GM12878 (cell line): ENCODE measurements around the gene SLC19A1. TPM values are rescaled to one million over a fixed set of nuclear protein-coding genes. Genes with fewer than 3 reads are reported as not detected.

Source experiments
- ATAC-seq: fragments of 200-7000 bp; cut with Tn5 transposase; 3 replicates; pipeline ENCODE4 v1.9.1; 2020; ENCODE audit warnings: mild to moderate bottlenecking, moderate library complexity
- BruUV-seq: library from RNA; stranded (reverse); fragments of 400-500 nt; replicated peaks from 2 replicates; lab custom pipeline; 2021; lab: Mats Ljungman, UMichigan
- CTCF ChIA-PET: fragments of 300-600 bp; sonication (Branson Sonifier 250); formaldehyde crosslinking; extraction: SDS; loops from one replicate; lab custom pipeline; 2021; ENCODE audit warnings: inconsistent platforms; lab: Yijun Ruan, JAX
- POLR2A ChIA-PET: fragments of 350-600 bp; formaldehyde crosslinking; extraction: SDS; loops from one replicate; lab custom pipeline; 2021; ENCODE audit warnings: inconsistent platforms; lab: Charles Lee
- RAD21 ChIA-PET: fragments of 300-600 bp; sonication (Branson Sonifier 250); formaldehyde crosslinking; loops from one replicate; lab custom pipeline; 2023; ENCODE audit warnings: antibody characterized with exemption; ENCODE audit not compliant: unreplicated experiment; lab: Charles Lee
- SMC1A ChIA-PET: fragments of 300-600 bp; sonication (Branson Sonifier 250); formaldehyde crosslinking; loops from one replicate; lab custom pipeline; 2023; ENCODE audit not compliant: unreplicated experiment, uncharacterized antibody; lab: Charles Lee
- DNase-seq: peaks from one replicate; pipeline ENCODE4 v3.0.0-alpha.2; 2011; ENCODE audit warnings: low read depth, low spot score
- FAIRE-seq: peaks from 3 replicates; lab custom pipeline; 2011; peaks lifted over from hg19 to GRCh38; lab: Jason Lieb, UNC
- H2AFZ ChIP-seq: 2 replicates; pipeline ENCODE4 v1.6.0; 2011; ENCODE audit warnings: low read depth, low read length, control low read depth; ENCODE audit not compliant: control insufficient read depth
- H3K27ac ChIP-seq: 2 replicates; pipeline ENCODE4 v1.5.1; 2011; ENCODE audit warnings: control low read depth; ENCODE audit not compliant: control insufficient read depth, insufficient read depth
- H3K27me3 ChIP-seq, 2 experiments: replicated peaks in 1 of 2; 2 replicates each; pipeline versions ENCODE4 v1.6.0 to v1.6.1; 2011; ENCODE audit warnings: low read length in 1 of 2; ENCODE audit not compliant: control insufficient read depth in 2 of 2, insufficient read depth in 2 of 2
- H3K36me3 ChIP-seq, 2 experiments: 2 replicates each; pipeline ENCODE4 v1.5.1; 2011; ENCODE audit warnings: low read length in 1 of 2; ENCODE audit not compliant: control insufficient read depth in 2 of 2, insufficient read depth in 2 of 2
- H3K4me1 ChIP-seq: 2 replicates; pipeline ENCODE4 v1.6.1; 2011; ENCODE audit warnings: mild to moderate bottlenecking, low read length, moderate library complexity, mixed read lengths; ENCODE audit not compliant: control insufficient read depth, insufficient read depth
- H3K4me2 ChIP-seq: 2 replicates; pipeline ENCODE4 v1.6.0; 2011; ENCODE audit warnings: control low read depth; ENCODE audit not compliant: control insufficient read depth, insufficient read depth
- H3K4me3 ChIP-seq: fragments of 200-600 bp; sonication (generic); 2 replicates; pipeline ENCODE4 v1.5.1; 2016
- H3K79me2 ChIP-seq: 2 replicates; pipeline ENCODE4 v1.6.0; 2011; ENCODE audit warnings: low read length; ENCODE audit not compliant: control insufficient read depth, insufficient read depth
- H3K9ac ChIP-seq: 2 replicates; pipeline ENCODE4 v1.8.0; 2011; ENCODE audit warnings: low read length, control low read depth, mixed read lengths; ENCODE audit not compliant: control insufficient read depth, insufficient read depth
- H3K9me3 ChIP-seq: replicated peaks from 3 replicates; pipeline ENCODE4 v1.5.1; 2011; ENCODE audit warnings: mild to moderate bottlenecking, low read length; ENCODE audit not compliant: control insufficient read depth, insufficient read depth
- H4K20me1 ChIP-seq: 2 replicates; pipeline ENCODE4 v1.6.0; 2011; ENCODE audit not compliant: control insufficient read depth, insufficient read depth
- CHD4 ChIP-seq: fragments of 200-600 bp; sonication (generic); IDR thresholded peaks from 2 replicates; pipeline ENCODE4 v1.6.1; 2016; ENCODE audit warnings: mild to moderate bottlenecking
- KDM1A ChIP-seq: fragments of 200-600 bp; sonication (generic); IDR thresholded peaks from 2 replicates; pipeline ENCODE4 v1.6.1; 2016; ENCODE audit warnings: borderline replicate concordance
- PAX8 ChIP-seq: fragments of 450-650 bp; IDR thresholded peaks from 2 replicates; pipeline ENCODE4 v1.6.1; 2017; ENCODE audit warnings: mild to moderate bottlenecking, moderate library complexity
- RAD21 ChIP-seq: IDR thresholded peaks from 2 replicates; pipeline ENCODE4 v1.6.1; 2011; ENCODE audit warnings: mild to moderate bottlenecking, low read depth, low read length, moderate library complexity; ENCODE audit not compliant: insufficient read depth
- SMAD1 ChIP-seq: fragments of 450-650 bp; IDR thresholded peaks from 2 replicates; pipeline ENCODE4 v1.6.1; 2018; ENCODE audit warnings: mild to moderate bottlenecking, low read depth; ENCODE audit not compliant: partially characterized antibody
- SPI1 ChIP-seq: IDR thresholded peaks from 2 replicates; pipeline ENCODE4 v1.6.1; 2011; ENCODE audit warnings: low read depth, mild to moderate bottlenecking, low read length, moderate library complexity, borderline replicate concordance; ENCODE audit not compliant: insufficient read depth
- WGBS: methylation state at CpG from one replicate; pipeline ENCODE4 v1.1.6; 2016; ENCODE audit warnings: low lambda C conversion rate; ENCODE audit not compliant: insufficient replicate concordance, insufficient coverage; ENCODE audit errors: missing lambda C conversion rate; 5-methylcytosine and 5-hydroxymethylcytosine counted together
- in situ Hi-C: fragments of 300-500 bp; cut with MboI; formaldehyde crosslinking; loops from 9 replicates; pipeline ENCODE4 v1.14.3; 2018; ENCODE audit warnings: mixed read lengths
- intact Hi-C: fragments of 100-400 bp; cut with micrococcal nuclease; formaldehyde crosslinking; loops from one replicate; pipeline ENCODE4 v1.14.2; 2022; ENCODE audit not compliant: unreplicated experiment
- polyA plus RNA-seq, 11 experiments: library from polyadenylated mRNA; depleted of rRNA in 4 of 11; unstranded in 6 of 11; stranded (reverse) in 5 of 11; fragments of >200 nt; fragmentation: Nextera tagmentation in 4 of 11; fragmentation: Illumina TruSeq in 1 of 11; extraction: Ambion mirVana in 4 of 11; extraction: Trizol in 1 of 11; gene quantifications; 1 replicate in 1 of 11; 2 replicates in 10 of 11; pipeline versions ENCODE4 v1.2.1 to v1.2.3, GENCODE V29; 2011 to 2016; ENCODE audit warnings: inconsistent platforms in 2 of 11, missing spikeins in 2 of 11, low read depth in 1 of 11
- total RNA-seq, 4 experiments: library from RNA; depleted of rRNA in 3 of 4; stranded (reverse); fragments of >200 nt in 3 of 4; fragmentation: Illumina TruSeq in 1 of 4; extraction: Trizol in 1 of 4; gene quantifications; 2 replicates each; pipeline versions ENCODE4 v1.2.1 to v1.2.3, GENCODE V29; 2013 to 2021
- TF ChIP-seq, protein P1 (sequence below): fragments of 450-650 bp; IDR thresholded peaks from 2 replicates; pipeline ENCODE4 v1.6.1; 2018; ENCODE audit warnings: mild to moderate bottlenecking, low read depth, moderate library complexity; ENCODE audit not compliant: partially characterized antibody

The SLC19A1 gene
- total and polyA plus RNA-seq, 10 of the 15 experiments (the other 5 are each of a cell fraction or from before 2014, with no cell fraction given) = 0.42 to 49.7 (median 12.2) TPM

DNA sequence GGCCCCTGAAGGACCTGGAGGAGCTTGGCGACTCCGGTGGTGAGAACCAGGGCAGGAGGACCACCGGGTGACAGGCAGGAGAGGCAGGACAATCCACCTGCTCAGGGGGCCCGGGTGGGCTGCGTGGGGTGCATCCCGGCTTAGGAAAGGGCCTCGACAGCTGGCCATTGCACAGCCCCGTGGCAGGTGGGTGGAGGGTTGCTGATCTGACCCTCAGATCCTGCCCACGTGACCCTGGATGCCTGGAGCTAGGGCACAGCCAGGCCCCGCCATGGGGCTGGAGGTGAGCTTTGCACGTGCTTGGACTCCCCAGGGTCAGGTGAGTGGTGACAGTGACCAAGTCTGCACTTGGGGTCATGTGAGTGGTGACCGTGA is 35.5 kb upstream of the SLC19A1 start:
- H3K4me2 ChIP-seq = no peak overlapping the region
- in situ Hi-C loops (no loop called here), intact Hi-C loops (no loop called here)
- BruUV-seq = no TSS peak
- POLR2A ChIA-PET = no interaction called here
- no peaks in the 10 kb centered on the region for H4K20me1 ChIP-seq
- H3K9ac ChIP-seq = no peak overlapping the region
- no peak for TF ChIP-seq CHD4
- no peak for TF ChIP-seq SPI1
- TF ChIP-seq RAD21 = no peak
- TF ChIP-seq SMAD1 = no peak
- no peak for TF ChIP-seq PAX8
- TF ChIP-seq, protein P1, sequence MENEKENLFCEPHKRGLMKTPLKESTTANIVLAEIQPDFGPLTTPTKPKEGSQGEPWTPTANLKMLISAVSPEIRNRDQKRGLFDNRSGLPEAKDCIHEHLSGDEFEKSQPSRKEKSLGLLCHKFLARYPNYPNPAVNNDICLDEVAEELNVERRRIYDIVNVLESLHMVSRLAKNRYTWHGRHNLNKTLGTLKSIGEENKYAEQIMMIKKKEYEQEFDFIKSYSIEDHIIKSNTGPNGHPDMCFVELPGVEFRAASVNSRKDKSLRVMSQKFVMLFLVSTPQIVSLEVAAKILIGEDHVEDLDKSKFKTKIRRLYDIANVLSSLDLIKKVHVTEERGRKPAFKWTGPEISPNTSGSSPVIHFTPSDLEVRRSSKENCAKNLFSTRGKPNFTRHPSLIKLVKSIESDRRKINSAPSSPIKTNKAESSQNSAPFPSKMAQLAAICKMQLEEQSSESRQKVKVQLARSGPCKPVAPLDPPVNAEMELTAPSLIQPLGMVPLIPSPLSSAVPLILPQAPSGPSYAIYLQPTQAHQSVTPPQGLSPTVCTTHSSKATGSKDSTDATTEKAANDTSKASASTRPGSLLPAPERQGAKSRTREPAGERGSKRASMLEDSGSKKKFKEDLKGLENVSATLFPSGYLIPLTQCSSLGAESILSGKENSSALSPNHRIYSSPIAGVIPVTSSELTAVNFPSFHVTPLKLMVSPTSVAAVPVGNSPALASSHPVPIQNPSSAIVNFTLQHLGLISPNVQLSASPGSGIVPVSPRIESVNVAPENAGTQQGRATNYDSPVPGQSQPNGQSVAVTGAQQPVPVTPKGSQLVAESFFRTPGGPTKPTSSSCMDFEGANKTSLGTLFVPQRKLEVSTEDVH = no peak
- no peak for TF ChIP-seq KDM1A
- no peak overlapping the region for H2AFZ ChIP-seq
- SMC1A ChIA-PET = no interaction called here
- CTCF ChIA-PET = no interaction called here
- H3K9me3 ChIP-seq = no peaks in the 10 kb centered on the region; the same call in 2 of the 3 replicates
- H3K36me3 ChIP-seq = no peaks in the 10 kb centered on the region
- no peaks in the 10 kb centered on the region for H3K79me2 ChIP-seq
- no peak for DNase-seq
- H3K27ac ChIP-seq = no peak overlapping the region
- 37% methylated on average over 11 of the region's 12 CpGs for WGBS
- no peaks in the 10 kb centered on the region; a peak in 2 of 4 replicates for H3K27me3 ChIP-seq
- RAD21 ChIA-PET = no interaction called here
- FAIRE-seq = no peak
- H3K4me1 ChIP-seq = no peaks in the 10 kb centered on the region
- ATAC-seq = no peak
- no peak overlapping the region for H3K4me3 ChIP-seq
